NCI-H345 treated with DMSO at 0.1 percent for 48 hours (cell line): Measurements from ENCODE around the gene TGFBI.

Experiments
- DNase-seq: peaks from one replicate; lab custom pipeline; 2025; ENCODE audit not compliant: unreplicated experiment; lab: John Stamatoyannopoulos, UW

TGFBI gene

GRCh38 chr5:136062366-136063274 is 33.8 kb downstream of the TGFBI start:
- DNase-seq, result peak; percentile 45

GRCh38 chr5:136063778-136064465 is 35.1 kb downstream of the TGFBI start:
- DNase-seq, result no peak

GRCh38 chr5:136064510-136064909 is 35.7 kb downstream of the TGFBI start:
- DNase-seq, result no peak

GRCh38 chr5:136065588-136065987 is 36.8 kb downstream of the TGFBI start:
- DNase-seq, result no peak

GRCh38 chr5:136066661-136067271 is 38.0 kb downstream of the TGFBI start:
- DNase-seq, result no peak

GRCh38 chr5:136067422-136067821 is 38.6 kb downstream of the TGFBI start:
- DNase-seq, result no peak

- no peak for DNase-seq
These were observed 41.9 kb downstream of the TGFBI start for GRCh38 chr5:136070486-136071285.

- DNase-seq, result no peak
These were observed 45.1 kb downstream of the TGFBI start for GRCh38 chr5:136073714-136074529.

- no peak for DNase-seq
These were observed 46.7 kb downstream of the TGFBI start for GRCh38 chr5:136075466-136075891.

GRCh38 chr5:136076067-136076466 is 47.3 kb downstream of the TGFBI start:
- DNase-seq, result no peak

- no peak for DNase-seq
These were observed 48.2 kb downstream of the TGFBI start for GRCh38 chr5:136076881-136077445.

- no peak for DNase-seq
These were observed 50.6 kb downstream of the TGFBI start for GRCh38 chr5:136079195-136079985.

- DNase-seq, result no peak
These were observed 51.3 kb downstream of the TGFBI start for GRCh38 chr5:136080113-136080482.

GRCh38 chr5:136080483-136081216 is 51.9 kb downstream of the TGFBI start:
- DNase-seq, result no peak

- no peak for DNase-seq
These were observed 52.4 kb downstream of the TGFBI start for GRCh38 chr5:136081217-136081591.

GRCh38 chr5:136082390-136083193 is 53.8 kb downstream of the TGFBI start:
- peak; percentile 35 for DNase-seq

GRCh38 chr5:136084698-136085097 is 55.9 kb downstream of the TGFBI start:
- no peak for DNase-seq
